GM12872 (cell line): ENCODE data around the gene TRIM63.

Source experiments
- TF ChIP-seq, protein P1 (sequence below): IDR thresholded peaks from 3 replicates; pipeline ENCODE4 v1.5.1; 2011; ENCODE audit warnings: low read depth, mild to moderate bottlenecking, low read length, moderate library complexity; ENCODE audit not compliant: insufficient read depth

Gene TRIM63

DNA sequence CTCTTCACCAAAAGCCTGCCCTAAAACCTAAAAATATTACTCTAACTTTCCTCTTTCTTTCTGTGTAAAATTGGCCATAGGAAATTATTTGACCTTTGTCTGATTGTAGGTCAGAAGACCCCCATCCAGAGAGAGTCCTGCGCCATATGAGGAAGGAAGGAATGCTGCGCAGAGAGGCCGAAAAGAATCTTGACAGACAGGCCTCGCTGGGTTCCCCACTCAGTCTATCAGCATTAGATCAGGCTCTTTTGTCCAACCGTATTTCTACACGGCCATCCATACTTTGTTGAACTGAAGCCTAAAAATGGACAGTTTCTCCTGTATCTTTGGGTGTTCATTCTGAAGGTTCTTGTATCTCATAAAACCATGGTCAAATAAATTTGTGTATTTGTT lies 17.2 kb downstream of the TRIM63 start:
- TF ChIP-seq, protein P1, sequence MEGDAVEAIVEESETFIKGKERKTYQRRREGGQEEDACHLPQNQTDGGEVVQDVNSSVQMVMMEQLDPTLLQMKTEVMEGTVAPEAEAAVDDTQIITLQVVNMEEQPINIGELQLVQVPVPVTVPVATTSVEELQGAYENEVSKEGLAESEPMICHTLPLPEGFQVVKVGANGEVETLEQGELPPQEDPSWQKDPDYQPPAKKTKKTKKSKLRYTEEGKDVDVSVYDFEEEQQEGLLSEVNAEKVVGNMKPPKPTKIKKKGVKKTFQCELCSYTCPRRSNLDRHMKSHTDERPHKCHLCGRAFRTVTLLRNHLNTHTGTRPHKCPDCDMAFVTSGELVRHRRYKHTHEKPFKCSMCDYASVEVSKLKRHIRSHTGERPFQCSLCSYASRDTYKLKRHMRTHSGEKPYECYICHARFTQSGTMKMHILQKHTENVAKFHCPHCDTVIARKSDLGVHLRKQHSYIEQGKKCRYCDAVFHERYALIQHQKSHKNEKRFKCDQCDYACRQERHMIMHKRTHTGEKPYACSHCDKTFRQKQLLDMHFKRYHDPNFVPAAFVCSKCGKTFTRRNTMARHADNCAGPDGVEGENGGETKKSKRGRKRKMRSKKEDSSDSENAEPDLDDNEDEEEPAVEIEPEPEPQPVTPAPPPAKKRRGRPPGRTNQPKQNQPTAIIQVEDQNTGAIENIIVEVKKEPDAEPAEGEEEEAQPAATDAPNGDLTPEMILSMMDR, result no peak

DNA sequence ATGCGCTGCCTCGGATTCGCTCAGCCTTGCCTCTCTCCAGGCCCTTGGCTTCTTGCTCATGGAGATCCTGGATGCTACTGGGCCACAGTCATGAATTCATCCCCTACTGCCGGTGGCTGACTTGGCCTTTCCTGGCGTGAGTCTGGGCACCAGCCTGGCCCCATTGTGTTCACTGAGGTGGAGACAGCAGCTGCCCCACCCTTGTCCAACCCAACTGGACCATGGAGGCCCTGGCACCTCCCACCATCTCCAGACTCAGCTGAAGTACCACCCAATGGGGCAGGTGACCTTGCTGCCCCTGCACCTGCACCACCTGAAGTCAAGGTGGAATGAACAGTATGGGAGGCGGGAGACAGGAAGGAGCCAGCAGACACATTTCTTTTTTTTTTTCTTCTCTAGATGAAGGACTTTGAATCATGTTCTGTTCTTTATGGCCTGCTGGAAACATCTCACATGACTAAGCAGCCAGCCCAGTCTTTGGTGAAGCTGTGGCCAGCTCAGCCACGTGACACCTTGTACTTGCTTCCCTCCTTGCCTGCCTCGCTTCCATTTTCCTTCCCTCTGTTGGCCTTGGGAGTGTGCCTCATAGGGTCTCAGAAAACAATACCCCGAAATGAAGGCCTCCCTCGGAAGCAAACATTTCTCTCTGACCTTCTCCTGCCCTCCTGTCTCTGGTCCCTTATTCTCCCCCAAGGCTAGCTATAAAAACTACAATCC lies 17.7 kb downstream of the TRIM63 start:
- TF ChIP-seq, protein P1, result no peak

DNA sequence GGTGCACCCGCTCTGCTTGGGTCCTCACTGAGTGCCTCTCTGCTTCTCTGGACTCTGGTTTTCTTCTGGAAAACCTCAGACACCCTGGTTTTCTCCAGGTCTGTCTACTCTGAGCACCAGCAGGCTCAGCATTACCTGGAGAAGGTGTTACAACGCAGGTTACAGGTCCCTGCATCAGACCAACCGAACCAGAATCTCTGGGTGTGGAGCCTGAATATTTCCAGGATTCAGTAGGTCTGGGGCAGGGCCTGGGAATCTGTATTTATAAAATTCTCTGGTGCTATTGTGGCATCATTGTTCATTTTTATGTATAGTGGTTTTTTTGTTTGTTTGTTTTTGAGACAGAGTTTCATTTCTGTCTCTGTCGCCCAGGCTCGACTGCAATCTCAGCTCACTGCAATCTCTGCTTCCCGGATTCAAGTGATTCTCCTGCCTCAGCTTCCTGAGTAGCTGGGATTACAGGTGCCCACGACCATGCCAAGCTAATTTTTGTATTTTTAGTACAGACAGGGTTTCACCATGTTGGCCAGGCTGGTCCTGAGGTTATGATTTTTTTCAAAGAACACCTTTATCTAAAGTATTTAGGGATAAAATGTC lies 20.1 kb downstream of the TRIM63 start:
- TF ChIP-seq, protein P1, result no peak

DNA sequence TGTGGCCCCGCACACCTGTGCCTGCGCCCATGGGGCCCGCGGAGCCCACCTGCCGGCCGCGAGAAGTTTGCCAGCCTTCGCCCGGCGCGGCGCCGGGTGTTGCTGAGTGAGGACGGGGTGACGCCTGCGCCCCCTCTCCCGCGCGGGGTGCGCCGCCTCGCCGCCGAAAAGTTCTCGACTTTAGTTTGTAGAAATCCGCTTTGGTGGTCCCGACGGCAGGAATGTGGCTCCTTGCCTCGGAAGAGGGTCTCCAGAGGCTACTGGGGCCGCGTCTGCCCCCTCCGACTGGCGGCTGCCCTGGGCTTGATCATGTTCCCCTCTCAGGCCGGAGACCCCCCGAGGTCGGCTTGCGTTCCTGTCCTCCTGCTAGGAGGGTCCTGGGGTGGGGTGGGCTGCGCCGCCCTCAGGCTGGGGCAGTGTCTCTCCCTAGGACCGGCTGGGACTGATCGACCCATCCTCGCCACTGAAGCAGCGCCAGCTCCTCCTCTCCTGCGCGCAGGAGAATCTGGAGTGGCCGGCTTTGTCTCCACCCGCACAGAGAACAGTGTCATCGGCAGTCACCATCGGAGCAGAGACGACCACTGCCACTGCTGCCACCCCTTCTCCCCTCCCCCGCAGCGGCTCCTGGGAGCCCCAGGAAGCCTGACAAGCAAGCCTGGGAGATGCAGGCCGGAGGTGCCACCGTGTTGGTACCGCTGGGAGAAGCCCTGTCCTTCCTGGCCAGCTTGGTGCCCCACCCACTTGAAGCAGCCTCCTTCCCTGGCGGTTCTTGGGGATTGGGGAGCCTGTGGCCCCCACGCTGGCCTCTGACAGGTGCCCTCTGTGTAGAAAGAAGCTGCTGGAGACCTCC lies 21.0 kb downstream of the TRIM63 start:
- TF ChIP-seq, protein P1, result no peak

DNA sequence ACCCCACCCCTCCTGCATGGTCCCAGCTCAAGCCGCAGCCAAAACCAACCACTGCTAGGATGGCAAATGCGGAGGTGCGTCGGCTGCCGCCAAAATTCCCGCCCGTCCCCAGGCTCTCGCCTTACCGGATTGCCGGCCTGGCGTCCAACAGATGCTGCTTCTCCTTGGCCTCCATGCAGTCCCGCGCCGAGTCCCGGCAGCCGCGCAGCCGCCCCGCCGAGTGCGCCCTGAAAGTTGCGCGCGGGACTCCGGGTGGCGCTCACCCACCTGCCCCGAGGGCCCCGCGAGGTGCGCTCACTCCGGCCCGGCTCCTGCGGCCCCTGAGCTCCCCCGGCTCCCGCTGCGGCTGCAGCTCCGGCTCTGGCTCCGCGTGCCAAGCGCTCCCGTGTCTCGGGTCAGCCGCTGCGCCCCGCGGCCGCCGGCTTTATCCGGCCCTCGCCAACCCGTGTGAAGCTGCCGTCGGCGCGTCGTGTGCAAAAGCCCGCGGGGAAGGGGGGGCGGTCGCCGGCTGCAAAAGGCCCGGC lies 21.6 kb downstream of the TRIM63 start, which contains the start of gene SLC30A2:
TSS of gene SLC30A2 (minus strand) at position 397 of the 524 bp plus-strand sequence. CDS start at position 175, 222 bp downstream.
- TF ChIP-seq, protein P1, result no peak

DNA sequence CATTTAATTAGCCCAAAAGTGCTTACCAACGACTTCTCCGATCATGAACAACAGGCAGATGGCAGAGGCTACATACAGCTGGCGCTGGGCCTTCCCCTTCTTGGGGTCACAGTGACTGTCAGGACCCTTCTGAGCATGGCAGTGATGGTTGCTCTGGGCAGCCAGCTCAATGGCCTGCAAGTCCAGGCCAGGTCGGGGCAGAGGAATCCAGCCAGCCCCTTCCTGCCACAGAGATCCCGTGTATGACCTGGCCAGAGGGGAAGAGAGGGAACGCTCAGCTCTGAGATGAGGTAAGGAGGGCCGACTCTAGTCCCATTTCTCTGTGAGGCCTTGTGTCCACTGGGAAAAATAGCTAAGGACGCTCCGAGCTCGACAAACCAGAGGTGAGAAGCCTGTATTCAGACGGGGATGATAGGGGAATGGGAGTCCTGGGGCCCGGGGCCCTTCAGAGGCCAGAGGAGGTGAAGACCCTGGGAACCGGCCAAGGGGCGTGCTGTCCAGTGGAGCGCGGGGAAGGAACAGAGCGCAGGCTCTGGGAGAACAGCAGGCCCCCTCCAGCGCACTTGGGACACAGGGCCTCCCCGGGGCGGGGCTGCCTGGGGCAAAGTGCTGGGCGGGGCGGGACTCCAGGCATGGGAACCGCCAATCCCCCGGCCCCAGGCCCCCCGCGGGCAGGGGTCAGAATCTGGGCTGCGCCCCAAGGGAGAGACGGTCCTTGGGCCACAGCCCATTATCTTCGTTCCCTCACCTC lies 22.3 kb downstream of the TRIM63 start:
- TF ChIP-seq, protein P1, result no peak
